Stimulated activated CD8-positive, alpha-beta memory T cell treated with anti-CD3 and anti-CD28 coated beads, Interleukin-12 subunit alpha, Interleukin-12 subunit beta, amount 100 ng/mL, for 24 hours (primary cell): ENCODE results near the gene SF3B5.
A peak's percentile ranks its signal among the peaks of the same experiment; 100 is the strongest.
"Not testable (repeated sequence)": the region's sequence is repeated elsewhere in the genome, so short reads cannot be mapped to it uniquely, and the experiment has no call there.

ENCODE experiments used
- DNase-seq: peaks from one replicate; pipeline ENCODE4 v3.0.0-alpha.2; 2020; ENCODE audit errors: extremely low read depth

Gene SF3B5

GRCh38 chr6:144104898-144105487, 9.6 kb upstream of the SF3B5 start:
- no peak for DNase-seq

GRCh38 chr6:144104488-144104887, 9.1 kb upstream of the SF3B5 start:
- DNase-seq: no peak

- DNase-seq: no peak
Measured at GRCh38 chr6:144103026-144103563, 7.7 kb upstream of the SF3B5 start.

- no peak for DNase-seq
Measured at GRCh38 chr6:144098993-144099392, 3.6 kb upstream of the SF3B5 start.

GRCh38 chr6:144094731-144095133, 641 bp downstream of the SF3B5 start:
- DNase-seq: no peak

- no peak for DNase-seq
Measured at GRCh38 chr6:144093658-144094057, 1.7 kb downstream of the SF3B5 start.

GRCh38 chr6:144093236-144093635, 2.1 kb downstream of the SF3B5 start:
- DNase-seq: no peak

- DNase-seq: no peak
Measured at GRCh38 chr6:144090384-144090783, 5.0 kb downstream of the SF3B5 start.

GRCh38 chr6:144087789-144088426, 7.5 kb downstream of the SF3B5 start:
- no peak for DNase-seq

- no peak for DNase-seq
Measured at GRCh38 chr6:144086959-144087358, 8.4 kb downstream of the SF3B5 start.

- DNase-seq: no peak
Measured at GRCh38 chr6:144083172-144083571, 12.2 kb downstream of the SF3B5 start.

- DNase-seq: not testable (repeated sequence)
Measured at GRCh38 chr6:144082412-144082811, 13.0 kb downstream of the SF3B5 start.

GRCh38 chr6:144077871-144078270, 17.5 kb downstream of the SF3B5 start:
- no peak for DNase-seq

- no peak for DNase-seq
Measured at GRCh38 chr6:144075875-144076274, 19.5 kb downstream of the SF3B5 start.

GRCh38 chr6:144075187-144075586, 20.2 kb downstream of the SF3B5 start:
- no peak for DNase-seq

- DNase-seq: no peak
Measured at GRCh38 chr6:144073024-144073423, 22.3 kb downstream of the SF3B5 start.

GRCh38 chr6:144069506-144069905, 25.9 kb downstream of the SF3B5 start:
- DNase-seq: no peak

GRCh38 chr6:144068794-144069193, 26.6 kb downstream of the SF3B5 start:
- DNase-seq: no peak

GRCh38 chr6:144066741-144067484, 28.5 kb downstream of the SF3B5 start:
- no peak for DNase-seq

- DNase-seq: no peak
Measured at GRCh38 chr6:144066255-144066654, 29.1 kb downstream of the SF3B5 start.

GRCh38 chr6:144065213-144065660, 30.1 kb downstream of the SF3B5 start:
- no peak for DNase-seq

GRCh38 chr6:144064402-144065212, 30.8 kb downstream of the SF3B5 start:
- peak; percentile 47 for DNase-seq
